Anterior cingulate cortex (tissue), 58 donors: Measurements from ENCODE around the gene RMP24.
"Not testable (repeated sequence)": the region's sequence is repeated elsewhere in the genome, so short reads cannot be mapped to it uniquely, and the experiment has no call there.

Experiments used
- DNase-seq, 58 donors: peaks; one replicate each; lab custom pipeline; 2025; lab: John Stamatoyannopoulos, UW

The RMP24 gene

GRCh38 chr18:35967866-35968265 lies 4.6 kb upstream of the RMP24 start:
- not testable (repeated sequence) for DNase-seq

GRCh38 chr18:35968278-35968880 lies 4.1 kb upstream of the RMP24 start:
- no peak for DNase-seq

GRCh38 chr18:35969676-35970075 lies 2.8 kb upstream of the RMP24 start:
- no peak for DNase-seq

- peak in 9 of 58 donors; percentile 30 to 65 (median 48) for DNase-seq
Measured at GRCh38 chr18:35971661-35972196, 750 bp upstream of the RMP24 start.

- no peak for DNase-seq
Measured at GRCh38 chr18:35973650-35974049, 1.2 kb downstream of the RMP24 start.

GRCh38 chr18:35974181-35974580 lies 1.7 kb downstream of the RMP24 start:
- no peak for DNase-seq

- no peak for DNase-seq
Measured at GRCh38 chr18:35979112-35979511, 6.6 kb downstream of the RMP24 start.

- no peak for DNase-seq
Measured at GRCh38 chr18:35982409-35983114, 10.1 kb downstream of the RMP24 start.

- no peak for DNase-seq
Measured at GRCh38 chr18:35983147-35983546, 10.7 kb downstream of the RMP24 start.

- no peak for DNase-seq
Measured at GRCh38 chr18:35983818-35984217, 11.3 kb downstream of the RMP24 start.

GRCh38 chr18:35991696-35992095 lies 19.2 kb downstream of the RMP24 start:
- DNase-seq = no peak

- no peak for DNase-seq
Measured at GRCh38 chr18:35993013-35993412, 20.5 kb downstream of the RMP24 start.

- no peak for DNase-seq
Measured at GRCh38 chr18:35998967-35999366, 26.5 kb downstream of the RMP24 start.

GRCh38 chr18:35999925-36000324 lies 27.4 kb downstream of the RMP24 start:
- DNase-seq = no peak

GRCh38 chr18:36006997-36007396 lies 34.5 kb downstream of the RMP24 start:
- DNase-seq = no peak

GRCh38 chr18:36009214-36009613 lies 36.7 kb downstream of the RMP24 start:
- DNase-seq = no peak

GRCh38 chr18:36012891-36013290 lies 40.4 kb downstream of the RMP24 start:
- DNase-seq = no peak

- DNase-seq = no peak
Measured at GRCh38 chr18:36015629-36016028, 43.1 kb downstream of the RMP24 start.

GRCh38 chr18:36017232-36017631 lies 44.8 kb downstream of the RMP24 start:
- no peak for DNase-seq

GRCh38 chr18:36020174-36020711 lies 47.8 kb downstream of the RMP24 start:
- DNase-seq = no peak

- DNase-seq = no peak
Measured at GRCh38 chr18:36023336-36023735, 50.9 kb downstream of the RMP24 start.

GRCh38 chr18:36024241-36024640 lies 51.8 kb downstream of the RMP24 start:
- DNase-seq = not testable (repeated sequence)
